Caco-2 (cell line): ENCODE results near the gene TGM3. TPM values are rescaled to one million over a fixed set of nuclear protein-coding genes. Genes with fewer than 3 reads are reported as not detected.

Experiments used
- BruUV-seq: library from RNA; stranded (reverse); fragments of 400-500 nt; replicated peaks from 2 replicates; lab custom pipeline; 2021; lab: Mats Ljungman, UMichigan
- CTCF ChIA-PET: fragments of 300-600 bp; sonication (Branson Sonifier 250); formaldehyde crosslinking; loops from one replicate; lab custom pipeline; 2022; ENCODE audit warnings: antibody characterized with exemption; lab: Charles Lee
- POLR2A ChIA-PET: fragments of 300-600 bp; sonication (Branson Sonifier 250); formaldehyde crosslinking; loops from one replicate; lab custom pipeline; 2022; ENCODE audit warnings: antibody characterized with exemption; lab: Charles Lee
- DNase-seq, 2 experiments: peaks; one replicate each; pipeline versions ENCODE4 v3.0.0 to v3.0.0-alpha.2; 2020 to 2022
- H3K27me3 ChIP-seq: replicated peaks from 2 replicates; pipeline ENCODE4 v1.6.0; 2011; ENCODE audit warnings: low read length; ENCODE audit not compliant: control insufficient read depth, insufficient read depth
- H3K36me3 ChIP-seq: 2 replicates; pipeline ENCODE4 v1.5.1; 2011; ENCODE audit warnings: low read length; ENCODE audit not compliant: control insufficient read depth, insufficient read depth
- H3K4me1 ChIP-seq: fragments of 250-450 bp; sonication (Bioruptor Pico); 2 replicates; pipeline ENCODE4 v1.5.1; 2020; ENCODE audit warnings: mild to moderate bottlenecking
- H3K4me3 ChIP-seq: 2 replicates; pipeline ENCODE4 v1.5.1; 2011; ENCODE audit warnings: low read depth, mild to moderate bottlenecking, control low read depth, low read length
- H3K9me3 ChIP-seq: fragments of 250-450 bp; sonication (Bioruptor Pico); 2 replicates; pipeline ENCODE4 v1.5.1; 2020; ENCODE audit warnings: mild to moderate bottlenecking, moderate library complexity
- H3K27ac Mint-ChIP-seq: one replicate; pipeline ENCODE4 v1.8.0; 2022; ENCODE audit warnings: mixed read lengths; ENCODE audit not compliant: unreplicated experiment
- H3K27me3 Mint-ChIP-seq: one replicate; pipeline ENCODE4 v1.8.0; 2022; ENCODE audit warnings: mixed read lengths; ENCODE audit not compliant: insufficient read depth, unreplicated experiment
- H3K36me3 Mint-ChIP-seq: one replicate; pipeline ENCODE4 v1.8.0; 2022; ENCODE audit warnings: mild to moderate bottlenecking, mixed read lengths; ENCODE audit not compliant: insufficient read depth, unreplicated experiment
- H3K4me1 Mint-ChIP-seq: one replicate; pipeline ENCODE4 v1.8.0; 2022; ENCODE audit warnings: low read depth, mixed read lengths; ENCODE audit not compliant: unreplicated experiment
- H3K4me3 Mint-ChIP-seq: one replicate; pipeline ENCODE4 v1.8.0; 2022; ENCODE audit warnings: mild to moderate bottlenecking, moderate library complexity, mixed read lengths; ENCODE audit not compliant: unreplicated experiment
- H3K9me3 Mint-ChIP-seq: one replicate; pipeline ENCODE4 v1.8.0; 2022; ENCODE audit warnings: mixed read lengths; ENCODE audit not compliant: unreplicated experiment
- CTCF ChIP-seq, 2 experiments: fragments of 200-600 bp in 1 of 2; IDR thresholded peaks; 1 replicate in 1 of 2; 2 replicates in 1 of 2; pipeline versions ENCODE4 v1.5.1 to v1.8.0; 2011 to 2022; ENCODE audit warnings: antibody characterized with exemption in 1 of 2, control low read depth in 1 of 2, inconsistent platforms in 1 of 2, low read depth in 1 of 2, low read length in 1 of 2, mild to moderate bottlenecking in 1 of 2, moderate library complexity in 1 of 2; ENCODE audit not compliant: insufficient read depth in 1 of 2, severe bottlenecking in 1 of 2, unreplicated experiment in 1 of 2
- intact Hi-C: fragments of 100-400 bp; cut with micrococcal nuclease; formaldehyde crosslinking; loops from one replicate; pipeline ENCODE4 v1.10.0; 2022; ENCODE audit not compliant: unreplicated experiment
- total RNA-seq: library from RNA; stranded (reverse); gene quantifications from 2 replicates; pipeline ENCODE4 v1.2.3, GENCODE V29; 2022

The TGM3 gene
- total RNA-seq, 1 experiment from 2014 or later = 0.20 TPM

GRCh38 chr20:2331106-2331505 is 35.3 kb downstream of the TGM3 start:
- H3K27me3 Mint-ChIP-seq = peaks cover 6% of the 10 kb centered on the region
- TF ChIP-seq CTCF (IDR thresholded peaks at IDR 0.05; ENCODE audit: insufficient read depth in 1 of 2, low read depth in 1 of 2, low read length in 1 of 2, severe bottlenecking in 1 of 2, unreplicated experiment in 1 of 2) = no peak
- no peaks in the 10 kb centered on the region for H3K36me3 ChIP-seq
- H3K4me3 Mint-ChIP-seq = no peak overlapping the region
- no peak overlapping the region for H3K4me3 ChIP-seq
- no peaks in the 10 kb centered on the region for H3K27me3 ChIP-seq
- no peaks in the 10 kb centered on the region for H3K4me1 ChIP-seq
- H3K36me3 Mint-ChIP-seq = no peaks in the 10 kb centered on the region
- CTCF ChIA-PET = no interaction called here
- H3K9me3 ChIP-seq = no peaks in the 10 kb centered on the region
- H3K9me3 Mint-ChIP-seq = no peaks in the 10 kb centered on the region
- no TSS peak for BruUV-seq
- intact Hi-C loops = no loop called here
- H3K27ac Mint-ChIP-seq = no peak overlapping the region
- no peaks in the 10 kb centered on the region for H3K4me1 Mint-ChIP-seq
- POLR2A ChIA-PET = no interaction called here
- DNase-seq = no peak

GRCh38 chr20:2331901-2332565 is 36.2 kb downstream of the TGM3 start:
- Mint-ChIP-seq H3K9me3 (no peaks in the 10 kb centered on the region), H3K27ac (no peak overlapping the region), H3K4me3 (no peak overlapping the region), H3K36me3 (no peaks in the 10 kb centered on the region), H3K4me1 (no peaks in the 10 kb centered on the region), H3K27me3 (peaks cover 6% of the 10 kb centered on the region)
- Histone ChIP-seq H3K4me1 (no peaks in the 10 kb centered on the region), H3K9me3 (no peaks in the 10 kb centered on the region), H3K4me3 (no peak overlapping the region), H3K36me3 (no peaks in the 10 kb centered on the region), H3K27me3 (no peaks in the 10 kb centered on the region)
- intact Hi-C loops = no loop called here
- ChIA-PET CTCF (no interaction called here), POLR2A (no interaction called here)
- no TSS peak for BruUV-seq
- TF ChIP-seq CTCF (IDR thresholded peaks at IDR 0.05; ENCODE audit: insufficient read depth in 1 of 2, low read depth in 1 of 2, low read length in 1 of 2, severe bottlenecking in 1 of 2, unreplicated experiment in 1 of 2) = no peak
- no peak for DNase-seq

GRCh38 chr20:2332711-2333110 is 36.9 kb downstream of the TGM3 start:
- H3K4me3 Mint-ChIP-seq = no peak overlapping the region

More at GRCh38 chr20:2332711-2333110, 36.9 kb downstream of the TGM3 start:
- ChIA-PET CTCF (no interaction called here), POLR2A (no interaction called here)
- no peaks in the 10 kb centered on the region for H3K4me1 Mint-ChIP-seq
- no peaks in the 10 kb centered on the region for H3K27me3 ChIP-seq
- no peaks in the 10 kb centered on the region for H3K9me3 Mint-ChIP-seq
- no peaks in the 10 kb centered on the region for H3K36me3 ChIP-seq
- no peaks in the 10 kb centered on the region for H3K9me3 ChIP-seq
- intact Hi-C loops = no loop called here
- H3K4me1 ChIP-seq = no peaks in the 10 kb centered on the region
- no peak overlapping the region for H3K27ac Mint-ChIP-seq
- no peak for TF ChIP-seq CTCF (IDR thresholded peaks at IDR 0.05; ENCODE audit: insufficient read depth in 1 of 2, low read depth in 1 of 2, low read length in 1 of 2, severe bottlenecking in 1 of 2, unreplicated experiment in 1 of 2)
- no TSS peak for BruUV-seq
- peaks cover 6% of the 10 kb centered on the region for H3K27me3 Mint-ChIP-seq
- DNase-seq = no peak
- no peak overlapping the region for H3K4me3 ChIP-seq
- no peaks in the 10 kb centered on the region for H3K36me3 Mint-ChIP-seq
